ENCODE results near the gene ARHGEF3. TPM values are rescaled to one million over a fixed set of nuclear protein-coding genes. Genes with fewer than 3 reads are reported as not detected.

The ARHGEF3 gene
- total RNA-seq, 6 experiments from 2014 or later = 1.0 to 2.9 (median 1.6) TPM

GRCh38 chr3:56799251-56799882 lies 2.4 kb downstream of the ARHGEF3 start:
- no peaks in the 10 kb centered on the region for H3K9me3 ChIP-seq
- H3K4me1 ChIP-seq = peaks cover 0 to 10% (median 1%) of the 10 kb centered on the region in 4 donors
- peak; percentile 12 to 45 (median 40) for ATAC-seq
- intact Hi-C loops (cut with DNase I) = no loop called here
- no peak for DNase-seq
- TF ChIP-seq CTCF (IDR thresholded peaks at IDR 0.05) = peak; percentile 56 to 75 (median 72)
- no peak for TF ChIP-seq POLR2A (IDR thresholded peaks at IDR 0.05)
- H3K27me3 ChIP-seq = no peaks in the 10 kb centered on the region
- no peaks in the 10 kb centered on the region for H3K36me3 ChIP-seq
- WGBS (ENCODE audit: insufficient coverage, low coverage, low lambda C conversion rate, missing lambda C conversion rate) = 7% methylated on average over 7 of the region's 7 CpGs
- H3K4me3 ChIP-seq = peak overlapping the region in 2 of 3 donors; percentile 4 to 5
- H3K27ac ChIP-seq = no peak overlapping the region

GRCh38 chr3:56796996-56797395 lies 4.8 kb downstream of the ARHGEF3 start:
- Histone ChIP-seq H3K9me3 (no peaks in the 10 kb centered on the region), H3K27me3 (no peaks in the 10 kb centered on the region), H3K36me3 (no peaks in the 10 kb centered on the region), H3K4me3 (no peak overlapping the region), H3K27ac (no peak overlapping the region), H3K4me1 (peaks cover 0 to 6% (median 1%) of the 10 kb centered on the region in 4 donors)
- DNase-seq (no peak), ATAC-seq (no peak)
- TF ChIP-seq CTCF (IDR thresholded peaks at IDR 0.05) = no peak
- TF ChIP-seq POLR2A (IDR thresholded peaks at IDR 0.05) = no peak
- WGBS (ENCODE audit: insufficient coverage, low coverage, low lambda C conversion rate, missing lambda C conversion rate) = 74% methylated on average over 2 of the region's 4 CpGs
- intact Hi-C loops (cut with DNase I) = no loop called here

- intact Hi-C loops (cut with DNase I) = no loop called here
These were observed 5.5 kb downstream of the ARHGEF3 start for GRCh38 chr3:56796202-56796601.

GRCh38 chr3:56795829-56796185 lies 5.9 kb downstream of the ARHGEF3 start:
- 52% methylated on average over 6 of the region's 6 CpGs for WGBS (ENCODE audit: insufficient coverage, low coverage, low lambda C conversion rate, missing lambda C conversion rate)
- no peaks in the 10 kb centered on the region for H3K27me3 ChIP-seq
- ATAC-seq = peak in 1 of 4 donors; percentile 17
- no peaks in the 10 kb centered on the region for H3K36me3 ChIP-seq
- H3K9me3 ChIP-seq = no peaks in the 10 kb centered on the region
- intact Hi-C loops (cut with DNase I) = no loop called here
- no peak overlapping the region for H3K27ac ChIP-seq
- H3K4me3 ChIP-seq = no peak overlapping the region
- H3K4me1 ChIP-seq = peaks cover 0 to 6% (median 1%) of the 10 kb centered on the region in 4 donors
- DNase-seq = no peak
- TF ChIP-seq POLR2A (IDR thresholded peaks at IDR 0.05) = no peak
- no peak for TF ChIP-seq CTCF (IDR thresholded peaks at IDR 0.05)

More at GRCh38 chr3:56796202-56796601, 5.5 kb downstream of the ARHGEF3 start:
- H3K4me1 ChIP-seq = peaks cover 0 to 6% (median 1%) of the 10 kb centered on the region in 4 donors
- H3K27me3 ChIP-seq = no peaks in the 10 kb centered on the region
- H3K27ac ChIP-seq = no peak overlapping the region
- 61% methylated on average over 6 of the region's 6 CpGs for WGBS (ENCODE audit: insufficient coverage, low coverage, low lambda C conversion rate, missing lambda C conversion rate)
- H3K36me3 ChIP-seq = no peaks in the 10 kb centered on the region
- no peak for TF ChIP-seq POLR2A (IDR thresholded peaks at IDR 0.05)
- no peak for TF ChIP-seq CTCF (IDR thresholded peaks at IDR 0.05)
- ATAC-seq (no peak), DNase-seq (no peak)
- no peak overlapping the region for H3K4me3 ChIP-seq
- no peaks in the 10 kb centered on the region for H3K9me3 ChIP-seq
